ENCODE measurements around the gene MPST. TPM values are rescaled to one million over a fixed set of nuclear protein-coding genes. Genes with fewer than 3 reads are reported as not detected.
A peak's percentile ranks its signal among the peaks of the same experiment; 100 is the strongest.

The MPST gene
- total and polyA plus RNA-seq, 7 experiments from 2014 or later, result 0.51 to 22.3 (median 1.1) TPM

- ATAC-seq, result no peak
- H3K27me3 ChIP-seq (ENCODE audit: control insufficient read depth in 2 of 2, insufficient read depth in 2 of 2, low read length in 2 of 2), result no peaks in the 10 kb centered on the region
- no peak overlapping the region for H3K27ac ChIP-seq (ENCODE audit: low read depth, low read length)
- no peak for DNase-seq
- no peak overlapping the region for H3K4me3 Mint-ChIP-seq
- no peak overlapping the region for H3K4me3 ChIP-seq (ENCODE audit: low read length)
- no peaks in the 10 kb centered on the region for H3K9me3 Mint-ChIP-seq
- H3K36me3 Mint-ChIP-seq, result no peaks in the 10 kb centered on the region
- no peak overlapping the region for H3K27ac Mint-ChIP-seq
- intact Hi-C loops (cut with micrococcal nuclease), result no loop called here
- H3K9me3 ChIP-seq (ENCODE audit: control insufficient read depth in 2 of 3, low read length in 3 of 3), result no peaks in the 10 kb centered on the region
- H3K27me3 Mint-ChIP-seq, result no peaks in the 10 kb centered on the region
- peaks cover 3 to 25% (median 11%) of the 10 kb centered on the region in 7 donors for H3K4me1 Mint-ChIP-seq
- no peaks in the 10 kb centered on the region for H3K36me3 ChIP-seq (ENCODE audit: control insufficient read depth in 2 of 3, insufficient read depth in 3 of 3, low read length in 3 of 3)
- H3K4me1 ChIP-seq (ENCODE audit: control insufficient read depth in 2 of 2, insufficient read depth in 2 of 2, low read length in 2 of 2), result peaks cover 0 to 7% of the 10 kb centered on the region in 2 donors
- POLR2A ChIA-PET, result interaction anchor here (0.6 kb wide), 1 partner anchor 92 kb away, joined by 4 read pairs; no protein-coding TSS in a partner anchor
- CTCF ChIA-PET, result no interaction called here
Measured at GRCh38 chr22:37048133-37048532, 28.6 kb downstream of the MPST start.

- DNase-seq (no peak), ATAC-seq (no peak)
- H3K9me3 ChIP-seq (ENCODE audit: control insufficient read depth in 2 of 3, low read length in 3 of 3), result no peaks in the 10 kb centered on the region
- H3K4me3 Mint-ChIP-seq, result no peak overlapping the region
- ChIA-PET POLR2A (no interaction called here), CTCF (interaction anchor here (0.6 kb wide), 1 partner anchor 220 kb away, joined by 3 read pairs; no protein-coding TSS in a partner anchor)
- H3K36me3 ChIP-seq (ENCODE audit: control insufficient read depth in 2 of 3, insufficient read depth in 3 of 3, low read length in 3 of 3), result no peaks in the 10 kb centered on the region
- H3K27me3 Mint-ChIP-seq, result no peaks in the 10 kb centered on the region
- H3K27ac Mint-ChIP-seq, result peak overlapping the region in 1 of 9 donors; percentile 84
- peaks cover 0 to 4% (median 0%) of the 10 kb centered on the region in 5 donors for H3K36me3 Mint-ChIP-seq
- H3K4me3 ChIP-seq (ENCODE audit: low read length), result no peak overlapping the region
- intact Hi-C loops (cut with micrococcal nuclease), result no loop called here
- peaks cover 5 to 26% (median 14%) of the 10 kb centered on the region in 7 donors for H3K4me1 Mint-ChIP-seq
- H3K4me1 ChIP-seq (ENCODE audit: control insufficient read depth in 2 of 2, insufficient read depth in 2 of 2, low read length in 2 of 2), result peaks cover 0 to 7% of the 10 kb centered on the region in 2 donors
- no peak overlapping the region for H3K27ac ChIP-seq (ENCODE audit: low read depth, low read length)
- H3K27me3 ChIP-seq (ENCODE audit: control insufficient read depth in 2 of 2, insufficient read depth in 2 of 2, low read length in 2 of 2), result no peaks in the 10 kb centered on the region
- no peaks in the 10 kb centered on the region for H3K9me3 Mint-ChIP-seq
Measured at GRCh38 chr22:37049224-37049623, 29.7 kb downstream of the MPST start.

DNA sequence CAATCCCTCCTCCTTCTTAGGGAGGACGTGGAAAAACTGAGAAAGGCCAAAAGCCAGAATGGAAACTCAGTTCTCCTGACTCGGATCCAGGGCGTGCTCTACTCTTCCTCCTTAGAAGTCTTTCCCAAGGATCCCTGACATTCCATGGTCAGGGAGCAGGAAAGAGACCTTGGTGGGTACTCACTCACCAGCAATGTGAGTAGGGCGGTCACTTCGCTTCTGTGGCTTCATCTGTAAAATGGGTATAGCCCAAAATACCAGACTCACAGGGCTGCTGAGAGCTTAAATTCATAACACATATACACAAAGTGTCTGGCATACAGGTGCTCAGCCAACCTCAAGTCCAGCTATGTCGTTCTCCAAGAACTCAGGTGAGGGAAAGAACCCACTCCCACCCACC, 31.4 kb downstream of the MPST start:
- Histone ChIP-seq H3K27ac (ENCODE audit: low read depth, low read length) (no peak overlapping the region), H3K27me3 (ENCODE audit: control insufficient read depth in 2 of 2, insufficient read depth in 2 of 2, low read length in 2 of 2) (no peaks in the 10 kb centered on the region), H3K36me3 (ENCODE audit: control insufficient read depth in 2 of 3, insufficient read depth in 3 of 3, low read length in 3 of 3) (peaks cover 0 to 14% (median 0%) of the 10 kb centered on the region in 3 experiments), H3K4me1 (ENCODE audit: control insufficient read depth in 2 of 2, insufficient read depth in 2 of 2, low read length in 2 of 2) (peaks cover 0 to 7% of the 10 kb centered on the region in 2 donors), H3K9me3 (ENCODE audit: control insufficient read depth in 2 of 3, low read length in 3 of 3) (no peaks in the 10 kb centered on the region), H3K4me3 (ENCODE audit: low read length) (no peak overlapping the region)
- ChIA-PET CTCF (interaction anchor here (1.0 kb wide), 1 partner anchor 35 kb away, joined by 3 read pairs; no protein-coding TSS in a partner anchor), POLR2A (interaction anchor here (0.7 to 0.9 kb wide), 3 partner anchors 29 to 275 kb away, joined by 4 read pairs; partner anchors contain the start of gene IFT27)
- DNase-seq, result no peak
- Mint-ChIP-seq H3K4me1 (peaks cover 5 to 15% (median 14%) of the 10 kb centered on the region in 7 donors), H3K27me3 (no peaks in the 10 kb centered on the region), H3K9me3 (no peaks in the 10 kb centered on the region), H3K36me3 (peaks cover 0 to 10% (median 0%) of the 10 kb centered on the region in 5 donors), H3K27ac (no peak overlapping the region), H3K4me3 (peak overlapping the region; percentile 41 to 90 (median 78))
- ATAC-seq, result no peak
- intact Hi-C loops (cut with micrococcal nuclease), result loop anchor here (1.0 to 2.0 kb wide), 4 partner anchors 72 to 522 kb away; partner anchors contain the start of genes EIF3D (in 2 of the 2) and IFT27 (in 1 of the 2)

DNA sequence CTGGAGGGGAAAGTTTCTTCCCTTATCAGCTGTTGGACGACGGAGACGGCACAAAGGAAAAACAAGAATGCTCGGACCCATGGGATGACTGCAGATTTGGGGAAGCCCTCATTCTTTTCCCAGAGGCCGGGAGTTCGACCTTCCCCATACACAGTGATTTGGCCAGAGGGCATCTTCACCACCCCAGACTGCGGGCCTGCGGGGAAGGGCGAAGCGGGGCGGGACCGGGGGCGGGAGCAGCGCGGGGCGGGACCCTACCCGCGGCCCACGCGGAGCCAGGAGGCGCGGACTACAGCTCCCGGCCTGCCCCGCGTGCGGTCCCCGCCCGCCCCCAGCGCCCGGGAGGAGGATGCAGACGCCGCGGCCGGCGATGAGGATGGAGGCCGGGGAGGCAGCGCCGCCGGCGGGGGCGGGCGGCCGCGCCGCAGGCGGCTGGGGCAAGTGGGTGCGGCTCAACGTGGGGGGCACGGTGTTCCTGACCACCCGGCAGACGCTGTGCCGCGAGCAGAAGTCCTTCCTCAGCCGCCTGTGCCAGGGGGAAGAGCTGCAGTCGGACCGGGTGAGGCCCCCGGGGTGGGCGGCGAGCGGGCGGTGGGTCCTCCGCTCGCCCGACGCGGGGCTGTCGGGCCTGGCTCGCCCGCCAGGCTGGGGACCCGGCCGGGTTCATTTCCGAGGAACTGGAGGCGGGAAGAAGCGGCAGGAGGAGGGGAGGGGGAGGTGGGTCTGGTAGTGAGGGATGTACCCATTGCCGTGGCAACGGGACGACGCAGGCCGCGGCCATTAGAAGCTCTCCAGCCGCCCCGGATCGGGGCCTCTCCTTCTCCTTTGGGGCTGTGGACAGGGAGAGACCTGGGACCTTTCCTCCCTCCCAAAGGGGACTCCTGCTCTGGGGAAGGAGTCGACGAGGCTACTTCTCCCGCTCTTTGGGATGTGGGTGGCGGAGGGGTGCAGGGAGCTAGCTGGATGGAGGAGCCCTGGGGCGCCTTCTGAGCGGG, 32.1 kb downstream of the MPST start, which contains the start of gene KCTD17:
Gene KCTD17 (plus strand): TSS at position 352 of the 995 bp plus-strand sequence. CDS start 19 bp downstream, at position 371.
- H3K9me3 ChIP-seq (ENCODE audit: control insufficient read depth in 2 of 3, low read length in 3 of 3), result no peaks in the 10 kb centered on the region
- Mint-ChIP-seq H3K4me1 (peaks cover 5 to 15% (median 14%) of the 10 kb centered on the region in 7 donors), H3K9me3 (no peaks in the 10 kb centered on the region), H3K27ac (peak within 1 kb of the TSS in 8 of 9 donors; percentile 40 to 89 (median 80)), H3K4me3 (peak within 1 kb of the TSS; percentile 73 to 94 (median 86)), H3K27me3 (no peaks in the 10 kb centered on the region), H3K36me3 (peaks cover 0 to 15% (median 0%) of the 10 kb centered on the region in 5 donors)
- intact Hi-C loops (cut with micrococcal nuclease), result loop anchor here (1.0 to 2.0 kb wide), 4 partner anchors 71 to 522 kb away; partner anchors contain the start of genes EIF3D (in 2 of the 2) and IFT27 (in 1 of the 2)
- H3K27ac ChIP-seq (ENCODE audit: low read depth, low read length), result peak within 1 kb of the TSS; percentile 72
- peak within 1 kb of the TSS; percentile 74 for H3K4me3 ChIP-seq (ENCODE audit: low read length)
- H3K27me3 ChIP-seq (ENCODE audit: control insufficient read depth in 2 of 2, insufficient read depth in 2 of 2, low read length in 2 of 2), result no peaks in the 10 kb centered on the region
- peaks cover 0 to 22% (median 0%) of the 10 kb centered on the region in 3 experiments for H3K36me3 ChIP-seq (ENCODE audit: control insufficient read depth in 2 of 3, insufficient read depth in 3 of 3, low read length in 3 of 3)
- peak; percentile 99 for ATAC-seq
- ChIA-PET POLR2A (interaction anchor here (0.6 to 1.0 kb wide), 4 partner anchors 28 to 275 kb away, joined by 3 to 5 read pairs (median 4); partner anchors contain the start of gene IFT27), CTCF (interaction anchor here (1.0 kb wide), 1 partner anchor 36 kb away, joined by 3 read pairs; no protein-coding TSS in a partner anchor)
- peaks cover 0 to 7% of the 10 kb centered on the region in 2 donors for H3K4me1 ChIP-seq (ENCODE audit: control insufficient read depth in 2 of 2, insufficient read depth in 2 of 2, low read length in 2 of 2)
- peak; percentile 50 to 87 (median 67) for DNase-seq

GRCh38 chr22:37052386-37053309, 33.1 kb downstream of the MPST start:
- peak overlapping the region in 8 of 9 donors; percentile 40 to 89 (median 80) for H3K27ac Mint-ChIP-seq
- no peaks in the 10 kb centered on the region for H3K9me3 Mint-ChIP-seq
- no peaks in the 10 kb centered on the region for H3K27me3 Mint-ChIP-seq
- Histone ChIP-seq H3K27ac (ENCODE audit: low read depth, low read length) (peak overlapping the region; percentile 72), H3K9me3 (ENCODE audit: control insufficient read depth in 2 of 3, low read length in 3 of 3) (no peaks in the 10 kb centered on the region), H3K36me3 (ENCODE audit: control insufficient read depth in 2 of 3, insufficient read depth in 3 of 3, low read length in 3 of 3) (peaks cover 0 to 32% (median 0%) of the 10 kb centered on the region in 3 experiments), H3K4me1 (ENCODE audit: control insufficient read depth in 2 of 2, insufficient read depth in 2 of 2, low read length in 2 of 2) (peaks cover 0 to 7% of the 10 kb centered on the region in 2 donors), H3K4me3 (ENCODE audit: low read length) (peak overlapping the region; percentile 74), H3K27me3 (ENCODE audit: control insufficient read depth in 2 of 2, insufficient read depth in 2 of 2, low read length in 2 of 2) (no peaks in the 10 kb centered on the region)
- ATAC-seq, result no peak
- POLR2A ChIA-PET, result interaction anchor here (1.0 kb wide), 1 partner anchor 212 kb away, joined by 5 read pairs; no protein-coding TSS in a partner anchor
- peak overlapping the region; percentile 73 to 94 (median 86) for H3K4me3 Mint-ChIP-seq
- CTCF ChIA-PET, result no interaction called here
- intact Hi-C loops (cut with micrococcal nuclease), result no loop called here
- peaks cover 5 to 15% (median 14%) of the 10 kb centered on the region in 7 donors for H3K4me1 Mint-ChIP-seq
- DNase-seq, result no peak
- H3K36me3 Mint-ChIP-seq, result peaks cover 0 to 22% (median 0%) of the 10 kb centered on the region in 5 donors

Data from naive thymus-derived CD4-positive, alpha-beta T cell (primary cell).